HL-60 (cell line): ENCODE results near the gene RAP1A.

ENCODE experiments used
- CTCF ChIP-seq: IDR thresholded peaks from one replicate; pipeline ENCODE4 v1.5.1; 2011; ENCODE audit warnings: low read length, control low read depth, inconsistent platforms; ENCODE audit not compliant: insufficient read depth
- POLR2AphosphoS5 ChIP-seq: IDR thresholded peaks from 2 replicates; pipeline ENCODE4 v1.6.1; 2012; ENCODE audit warnings: low read depth
- REST ChIP-seq: IDR thresholded peaks from 2 replicates; pipeline ENCODE4 v1.6.1; 2012; ENCODE audit warnings: low read depth; ENCODE audit not compliant: insufficient replicate concordance

GRCh38 chr1:111699268-111699667, 79.7 kb downstream of the RAP1A start:
- TF ChIP-seq CTCF, result no peak
- TF ChIP-seq POLR2AphosphoS5, result no peak
- no peak for TF ChIP-seq REST
